BJ (cell line): ENCODE data around the gene HOXB2. TPM values are rescaled to one million over a fixed set of nuclear protein-coding genes. Genes with fewer than 3 reads are reported as not detected.

ENCODE experiments used
- CTCF ChIA-PET: fragments of 350-600 bp; formaldehyde crosslinking; extraction: SDS; loops from one replicate; lab custom pipeline; 2021; ENCODE audit warnings: antibody characterized with exemption, inconsistent platforms; lab: Yijun Ruan, JAX
- POLR2A ChIA-PET: fragments of 300-600 bp; sonication (Branson Sonifier 250); formaldehyde crosslinking; extraction: SDS; loops from one replicate; lab custom pipeline; 2021; ENCODE audit warnings: antibody characterized with exemption; lab: Charles Lee
- DNase-seq: peaks from one replicate; pipeline ENCODE4 v3.0.0-alpha.2; 2011; ENCODE audit warnings: low read depth
- H3K27me3 ChIP-seq: 2 replicates; pipeline ENCODE4 v1.6.0; 2011; ENCODE audit warnings: low read length; ENCODE audit not compliant: control insufficient read depth, insufficient read depth
- H3K36me3 ChIP-seq: 2 replicates; pipeline ENCODE4 v1.5.1; 2011; ENCODE audit warnings: low read length; ENCODE audit not compliant: control insufficient read depth, insufficient read depth
- H3K4me3 ChIP-seq: 2 replicates; pipeline ENCODE4 v1.5.1; 2011; ENCODE audit warnings: low read depth, mild to moderate bottlenecking, control low read depth, low read length
- CTCF ChIP-seq: IDR thresholded peaks from 2 replicates; pipeline ENCODE4 v1.5.1; 2011; ENCODE audit warnings: low read depth, mild to moderate bottlenecking, control low read depth, inconsistent platforms, low read length, moderate library complexity; ENCODE audit not compliant: insufficient read depth
- polyA plus RNA-seq: library from polyadenylated mRNA; depleted of rRNA; stranded (reverse); fragments of >200 nt; gene quantifications from 2 replicates; pipeline ENCODE4 v1.2.3, GENCODE V29; 2011

The HOXB2 gene
- polyA plus RNA-seq, 1 experiment = 1.7 TPM

DNA sequence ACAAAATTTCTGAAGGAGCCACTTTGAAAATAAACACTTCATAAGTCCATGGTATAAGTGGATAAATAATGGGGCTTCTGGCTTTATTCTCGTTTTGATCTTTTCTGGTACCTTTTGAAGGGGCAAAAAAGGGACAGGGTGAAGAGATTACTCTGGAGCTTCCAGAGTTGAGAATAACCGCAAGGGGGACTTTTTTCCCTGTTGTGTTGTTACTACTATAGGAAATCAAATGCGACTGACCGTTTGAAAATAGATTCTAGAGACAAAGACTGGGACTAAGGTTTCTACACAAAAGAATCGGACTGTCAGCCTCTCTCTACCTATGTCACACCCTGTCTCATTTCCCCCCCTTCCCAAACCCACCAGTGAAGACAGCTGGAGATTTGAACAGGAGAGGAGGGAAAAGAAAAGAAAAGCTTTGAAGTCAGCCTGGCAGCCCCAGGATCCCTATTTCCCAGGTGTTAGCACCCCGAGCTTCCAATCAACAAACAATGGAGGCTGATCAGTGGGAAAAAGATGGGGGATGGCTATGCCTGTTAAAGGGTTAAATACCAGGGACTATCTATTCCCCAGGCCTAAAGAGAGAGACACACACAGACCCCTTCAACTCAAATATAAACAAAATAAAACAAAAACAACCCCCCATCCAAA lies 24.9 kb upstream of the HOXB2 start:
- no peak overlapping the region for H3K4me3 ChIP-seq
- no peak for TF ChIP-seq CTCF

GRCh38 chr17:48569240-48569582 lies 24.3 kb upstream of the HOXB2 start:
- peaks cover 83% of the 10 kb centered on the region for H3K27me3 ChIP-seq
- TF ChIP-seq CTCF = no peak
- H3K36me3 ChIP-seq = no peaks in the 10 kb centered on the region
- POLR2A ChIA-PET = no interaction called here
- H3K4me3 ChIP-seq = no peak overlapping the region
- CTCF ChIA-PET = interaction anchor here (1.2 to 1.6 kb wide), 3 partner anchors 41 to 76 kb away, joined by 4 read pairs; no protein-coding TSS in a partner anchor
- no peak for DNase-seq

More for the DNA sequence above, 24.9 kb upstream of the HOXB2 start:
- ChIA-PET CTCF (interaction anchor here (1.2 to 1.5 kb wide), 3 partner anchors 17 to 77 kb away, joined by 3 to 4 read pairs (median 4); no protein-coding TSS in a partner anchor), POLR2A (no interaction called here)
- peaks cover 84% of the 10 kb centered on the region for H3K27me3 ChIP-seq
- DNase-seq = no peak
- no peaks in the 10 kb centered on the region for H3K36me3 ChIP-seq

- ChIA-PET POLR2A (interaction anchor here (0.5 kb wide), 1 partner anchor 324 kb away, joined by 3 read pairs; no protein-coding TSS in a partner anchor), CTCF (interaction anchor here (0.6 to 1.6 kb wide), 3 partner anchors 15 to 68 kb away, joined by 3 to 4 read pairs (median 4); no protein-coding TSS in a partner anchor)
- Histone ChIP-seq H3K27me3 (peaks cover 83% of the 10 kb centered on the region), H3K4me3 (no peak overlapping the region), H3K36me3 (no peaks in the 10 kb centered on the region)
- no peak for TF ChIP-seq CTCF
- DNase-seq = no peak
These were observed 23.8 kb upstream of the HOXB2 start for GRCh38 chr17:48568499-48569239.

- DNase-seq = no peak
- POLR2A ChIA-PET = interaction anchor here (0.5 kb wide), 1 partner anchor 323 kb away, joined by 3 read pairs; no protein-coding TSS in a partner anchor
- no peak for TF ChIP-seq CTCF
- Histone ChIP-seq H3K4me3 (no peak overlapping the region), H3K27me3 (peaks cover 84% of the 10 kb centered on the region), H3K36me3 (no peaks in the 10 kb centered on the region)
- CTCF ChIA-PET = interaction anchor here (1.3 to 1.6 kb wide), 2 partner anchors 69 to 221 kb away, joined by 3 to 4 read pairs; no protein-coding TSS in a partner anchor
These were observed 22.9 kb upstream of the HOXB2 start for GRCh38 chr17:48567646-48568354.

DNA sequence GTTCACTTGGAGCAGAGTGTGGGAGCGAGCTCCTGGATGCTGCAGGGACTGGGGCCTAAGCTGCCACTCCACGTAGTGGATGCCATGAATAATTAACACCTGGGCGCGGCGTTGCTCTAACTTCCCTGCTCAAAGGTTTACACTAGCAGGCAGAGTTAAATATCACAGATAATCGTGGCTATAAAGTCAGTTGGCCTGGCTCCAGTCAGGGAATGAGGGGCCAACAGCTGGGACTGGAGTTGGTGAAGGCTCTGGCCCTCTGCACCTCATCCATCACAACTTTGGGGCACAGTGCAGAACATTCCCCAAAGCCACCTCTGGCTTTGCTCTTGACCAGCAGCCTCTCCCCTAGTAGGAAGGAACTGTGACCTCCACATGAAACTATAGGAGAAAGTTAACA lies 22.3 kb upstream of the HOXB2 start:
- CTCF ChIA-PET = interaction anchor here (1.3 kb wide), 1 partner anchor 220 kb away, joined by 3 read pairs; no protein-coding TSS in a partner anchor

More for the DNA sequence above, 22.3 kb upstream of the HOXB2 start:
- H3K4me3 ChIP-seq = no peak overlapping the region
- peaks cover 80% of the 10 kb centered on the region for H3K27me3 ChIP-seq
- POLR2A ChIA-PET = no interaction called here
- H3K36me3 ChIP-seq = no peaks in the 10 kb centered on the region
- no peak for DNase-seq
- no peak for TF ChIP-seq CTCF
